Fibroblast of skin of left biceps (primary cell): ENCODE results near the gene OSTC.
A peak's percentile ranks its signal among the peaks of the same experiment; 100 is the strongest.

ENCODE experiments used
- DNase-seq, 2 experiments: peaks; one replicate each; pipeline ENCODE4 v3.0.0-alpha.2; 2013; ENCODE audit warnings: low read depth in 2 of 2

The OSTC gene

DNA sequence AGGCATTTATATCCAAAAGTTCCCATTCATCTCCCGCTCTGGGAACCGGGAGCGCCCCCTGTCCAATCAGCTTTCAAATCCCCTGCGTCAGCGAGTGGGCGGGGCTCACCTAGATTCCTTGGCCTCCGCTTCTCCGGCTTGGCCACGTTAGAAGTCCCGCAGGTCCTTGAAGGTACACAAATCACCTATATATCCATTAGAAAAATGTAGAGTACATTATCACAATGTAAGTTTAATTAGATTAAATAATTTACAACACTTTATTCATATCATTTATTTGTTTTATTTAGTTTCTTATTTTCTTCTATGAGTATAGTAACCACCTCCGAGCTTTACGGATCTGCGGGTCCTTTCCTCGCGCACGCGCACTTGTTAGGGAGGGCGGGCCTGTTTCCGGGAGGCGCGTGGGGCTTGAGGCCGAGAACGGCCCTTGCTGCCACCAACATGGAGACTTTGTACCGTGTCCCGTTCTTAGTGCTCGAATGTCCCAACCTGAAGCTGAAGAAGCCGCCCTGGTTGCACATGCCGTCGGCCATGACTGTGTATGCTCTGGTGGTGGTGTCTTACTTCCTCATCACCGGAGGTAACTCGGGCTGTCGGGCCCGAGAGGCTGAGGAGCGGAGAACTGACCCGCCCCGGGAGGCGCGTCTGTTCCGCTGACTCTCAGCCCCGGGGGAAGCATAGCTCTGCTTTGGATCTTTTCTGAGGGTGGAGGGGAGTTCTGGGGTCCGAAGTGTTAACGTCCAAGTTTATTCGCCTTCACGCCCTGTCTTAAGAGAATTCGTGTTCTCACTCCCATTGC is at the start of gene OSTC:
Gene OSTC (plus strand): TSS at position 388 of the 802 bp plus-strand sequence. CDS start 57 bp downstream, at position 445.
- DNase-seq: peak; percentile 94 to 96

DNA sequence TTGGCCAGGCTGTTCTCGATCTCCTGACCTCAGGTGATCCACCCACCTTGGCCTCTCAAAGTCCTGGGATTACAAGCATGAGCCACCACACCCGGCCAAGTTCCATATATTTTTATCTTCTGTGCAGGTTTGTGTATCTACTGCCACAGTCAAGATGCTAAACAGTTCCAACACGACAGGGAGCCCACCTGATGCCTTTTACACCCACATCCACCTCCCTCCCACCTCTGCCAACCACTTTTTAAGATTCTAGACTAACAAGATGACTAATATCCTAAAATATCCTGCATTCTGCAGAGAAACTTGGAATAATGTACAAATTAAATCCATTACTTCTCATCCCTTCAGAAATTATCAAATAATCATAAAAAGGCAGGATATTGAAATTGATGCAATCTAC is 49.3 kb upstream of the OSTC start:
- no peak for DNase-seq

DNA sequence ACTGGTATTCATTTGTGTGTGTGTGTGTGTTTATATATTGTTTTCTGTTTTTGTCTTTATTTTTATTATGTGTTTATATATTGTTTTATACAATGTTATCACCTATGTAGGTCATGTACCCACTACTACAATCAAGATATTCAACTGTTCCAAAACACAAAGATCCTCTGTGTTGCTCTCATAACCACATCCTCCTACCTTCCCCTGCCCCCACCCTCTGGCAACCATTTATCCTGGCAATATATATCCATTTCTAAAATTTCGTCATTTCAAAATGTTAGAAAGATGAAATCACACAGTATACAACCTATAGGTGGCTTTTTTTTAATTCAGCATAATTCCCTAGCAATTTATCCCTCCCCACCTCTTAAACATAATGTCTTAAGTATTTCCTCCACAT is 48.9 kb upstream of the OSTC start:
- DNase-seq: no peak

DNA sequence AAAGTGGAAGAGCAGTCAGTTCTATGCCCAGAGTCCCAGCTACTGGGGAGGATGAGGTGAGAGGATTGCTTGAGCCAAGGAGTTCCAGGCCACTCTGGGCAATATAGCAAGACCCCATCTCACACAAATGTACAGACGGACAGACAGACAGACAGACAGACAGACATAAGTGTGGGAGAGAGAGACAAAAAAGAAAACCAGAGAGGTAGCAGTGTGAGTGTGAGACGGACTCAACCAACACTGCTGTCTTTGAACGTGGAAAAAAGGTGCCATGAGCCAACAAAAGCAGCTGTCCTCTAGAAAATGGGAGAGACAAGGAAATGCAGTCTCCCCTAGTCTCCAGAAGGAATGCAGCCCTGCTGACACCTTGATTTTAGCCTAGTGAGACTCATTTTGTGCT is 48.2 kb upstream of the OSTC start:
- DNase-seq: no peak

DNA sequence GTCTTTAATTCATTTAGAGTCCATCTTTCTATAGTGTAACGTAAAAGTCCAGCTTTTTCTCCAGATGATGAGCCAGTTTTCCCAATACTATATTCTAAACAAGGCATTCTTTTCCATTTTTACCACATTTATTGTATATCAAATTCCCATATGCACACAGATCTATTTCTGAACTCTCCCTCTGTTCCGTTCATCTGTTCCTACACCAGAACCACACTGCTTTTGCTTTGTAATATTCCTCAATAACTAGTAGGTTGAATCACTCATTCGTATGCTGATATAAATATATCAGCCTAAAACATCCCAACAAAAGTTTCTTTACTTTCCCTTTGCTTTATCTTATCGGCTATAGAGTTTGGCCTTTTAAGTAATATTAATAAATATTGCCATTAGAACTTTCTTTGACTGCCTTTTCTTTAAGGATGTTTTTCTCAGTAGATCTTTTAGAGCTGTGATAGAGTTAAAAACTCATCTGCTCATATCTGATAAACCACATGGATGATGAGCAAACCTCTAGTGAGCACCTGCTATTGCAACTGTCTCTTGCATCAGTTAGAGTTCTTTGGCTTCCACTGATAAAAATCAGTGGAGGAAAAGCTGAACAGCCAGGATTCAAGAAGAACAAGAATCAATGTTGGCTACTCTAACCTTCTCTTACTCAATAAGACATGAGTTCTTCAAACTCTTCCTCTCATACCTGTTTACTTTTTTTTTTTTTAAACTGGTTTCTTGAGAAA is 43.2 kb upstream of the OSTC start:
- no peak for DNase-seq

DNA sequence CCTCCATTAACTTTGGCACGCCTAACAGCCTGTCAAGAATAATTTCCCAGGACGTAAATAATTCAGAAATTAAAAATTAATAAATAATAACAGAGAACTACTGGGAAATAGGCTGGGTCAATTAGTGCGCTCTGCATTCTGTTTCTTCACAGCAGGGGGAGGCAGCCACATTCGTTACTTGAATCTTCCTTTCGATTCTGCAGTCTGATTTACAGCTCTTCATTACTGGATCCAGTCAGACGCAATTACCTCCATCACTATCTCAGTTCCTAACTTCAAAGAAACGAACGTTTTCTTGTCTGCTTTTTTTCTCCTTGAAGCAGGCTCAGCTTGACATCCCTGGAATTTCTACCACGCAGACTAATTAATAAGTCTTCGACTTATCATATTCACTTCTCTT is 39.0 kb upstream of the OSTC start:
- DNase-seq: no peak

DNA sequence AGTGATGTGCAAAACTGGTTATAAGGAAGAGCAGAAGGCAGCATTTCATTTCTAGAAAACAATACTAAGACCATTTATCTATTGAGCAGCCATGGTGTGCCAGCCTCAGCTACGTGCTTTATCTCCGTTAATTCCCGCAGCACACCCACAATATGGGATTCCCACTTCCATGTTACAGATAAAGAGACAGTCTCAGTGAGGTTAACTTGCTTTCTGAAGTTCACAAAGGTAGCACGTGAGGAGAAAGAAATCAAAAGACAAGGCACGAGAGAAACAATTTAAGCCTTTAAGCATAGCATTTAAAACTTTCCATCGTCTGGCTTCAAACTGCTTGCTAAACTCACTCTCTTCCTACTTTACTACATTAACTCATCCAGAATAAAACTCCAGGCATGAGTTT is 38.0 kb upstream of the OSTC start:
- DNase-seq: no peak

DNA sequence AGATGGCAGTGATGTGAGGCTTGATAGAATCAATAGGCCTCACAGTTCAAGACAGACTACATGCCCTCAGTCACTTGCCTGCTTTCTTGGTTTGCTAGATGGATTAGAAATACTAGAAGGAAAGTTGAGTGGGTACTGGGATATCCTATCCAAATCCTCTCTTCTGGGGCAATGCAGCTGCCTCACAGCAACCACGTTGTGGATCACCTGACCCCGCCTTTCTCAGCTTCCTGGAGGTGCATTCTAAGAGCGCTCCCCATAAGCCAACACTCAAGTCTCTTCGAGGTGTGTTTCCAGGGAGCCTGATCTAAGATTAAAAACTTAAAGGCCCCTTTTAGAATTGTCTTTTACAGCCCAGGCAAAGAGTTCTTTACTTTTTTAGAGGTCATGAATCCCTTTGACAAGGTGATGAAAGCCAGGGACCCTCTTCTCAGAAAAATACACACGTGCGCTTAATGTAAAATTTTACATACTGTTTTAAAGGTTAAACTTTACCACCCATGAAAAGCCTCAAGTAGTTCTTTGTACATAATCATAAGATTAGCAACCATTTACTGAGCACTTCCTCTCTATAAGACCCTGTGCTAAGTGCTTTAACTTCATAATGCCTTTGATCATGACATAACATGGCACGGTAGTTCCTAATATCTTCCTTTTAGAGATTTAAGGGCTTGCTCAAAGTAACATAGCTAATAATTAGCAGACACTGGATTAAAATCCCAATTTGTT is 30.9 kb upstream of the OSTC start:
- DNase-seq: no peak

DNA sequence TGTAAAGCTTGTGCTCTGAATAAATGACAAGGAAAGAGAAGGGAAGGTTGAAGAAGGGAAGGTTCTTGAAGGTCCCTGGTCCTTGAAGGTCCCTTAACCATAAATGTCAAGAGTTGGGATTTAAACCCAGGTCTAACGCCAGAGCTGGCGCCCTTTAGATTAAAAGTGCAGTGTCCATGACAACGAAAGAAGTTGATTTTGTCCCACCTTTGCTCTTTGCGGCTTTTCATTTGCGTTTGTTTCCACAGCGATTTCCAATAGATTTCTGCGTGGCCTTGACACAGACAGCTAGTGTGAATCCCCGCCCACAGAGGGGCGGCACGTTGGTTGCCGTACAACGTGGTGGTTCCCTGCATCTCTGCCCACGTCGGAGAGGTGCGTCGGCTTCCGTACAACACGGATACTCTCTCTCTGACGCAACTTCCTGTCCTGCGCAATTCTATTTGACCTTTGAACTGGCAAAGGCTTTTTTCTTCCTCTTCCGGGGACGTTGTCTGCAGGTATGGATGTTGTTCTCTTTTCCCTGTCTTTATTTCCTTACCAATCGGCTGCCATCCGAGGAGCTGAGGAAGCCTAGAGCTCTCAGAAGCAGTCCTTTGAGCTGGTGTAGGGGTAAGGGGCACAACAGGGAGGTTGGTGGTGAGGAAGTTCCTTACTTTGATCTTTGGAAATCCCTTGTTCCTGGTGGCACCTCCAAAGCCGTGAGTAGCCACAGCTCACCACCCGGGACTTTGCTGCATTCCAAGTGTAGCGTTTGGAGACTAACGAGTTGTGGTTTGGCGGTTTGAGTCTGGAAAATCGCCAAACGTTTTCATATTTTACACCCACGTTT is 30.1 kb upstream of the OSTC start, which contains the start of gene RPL34:
Gene RPL34 (plus strand): TSS at position 476 of the 832 bp plus-strand sequence. CDS start 1,384 bp downstream, outside the sequence.
- peak; percentile 96 to 97 for DNase-seq

DNA sequence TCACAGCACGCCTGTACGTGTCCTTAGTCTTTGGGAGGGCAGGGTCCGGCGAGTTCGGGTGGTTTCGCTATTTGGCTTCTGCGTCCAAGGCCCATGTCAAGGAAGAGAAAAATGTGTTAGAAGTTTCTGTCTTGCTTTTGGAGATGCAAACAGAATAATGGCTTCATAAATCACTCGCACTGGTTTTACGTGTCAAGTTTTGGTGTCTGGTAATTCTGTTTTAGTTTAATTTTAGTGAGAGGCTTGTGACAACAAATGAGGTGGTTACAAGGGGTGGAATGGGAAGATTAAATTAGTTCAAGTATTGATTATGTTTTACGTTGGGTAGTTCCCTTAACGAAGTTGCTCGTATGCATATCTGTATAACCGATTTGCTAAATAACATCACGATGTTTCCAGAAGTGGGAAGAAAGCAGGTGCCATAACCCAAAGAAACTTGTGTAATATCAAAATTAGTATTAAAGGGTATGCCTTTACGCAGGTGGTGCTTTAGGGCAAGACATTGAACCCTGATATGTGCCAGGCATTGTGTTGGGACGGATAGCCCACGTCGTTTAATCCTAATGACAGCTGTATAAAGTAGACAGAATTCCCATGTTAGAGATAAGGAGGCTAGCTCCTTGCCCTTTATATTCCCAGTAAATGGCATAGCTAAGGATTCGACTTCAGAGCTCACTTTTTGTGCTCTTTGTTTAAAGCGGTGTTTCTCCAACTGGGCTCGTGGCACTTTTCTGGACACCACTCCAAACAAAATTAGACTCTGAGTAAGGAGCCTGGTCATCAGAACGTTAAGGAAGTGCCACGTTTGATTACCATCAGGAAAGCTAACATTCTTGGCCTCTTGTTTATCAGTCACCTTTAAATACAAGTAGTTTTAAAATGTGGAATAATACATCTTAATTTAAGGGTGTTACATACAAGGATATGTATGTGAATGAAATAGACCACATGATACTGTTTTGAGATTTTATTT is 29.2 kb upstream of the OSTC start:
- DNase-seq: no peak

DNA sequence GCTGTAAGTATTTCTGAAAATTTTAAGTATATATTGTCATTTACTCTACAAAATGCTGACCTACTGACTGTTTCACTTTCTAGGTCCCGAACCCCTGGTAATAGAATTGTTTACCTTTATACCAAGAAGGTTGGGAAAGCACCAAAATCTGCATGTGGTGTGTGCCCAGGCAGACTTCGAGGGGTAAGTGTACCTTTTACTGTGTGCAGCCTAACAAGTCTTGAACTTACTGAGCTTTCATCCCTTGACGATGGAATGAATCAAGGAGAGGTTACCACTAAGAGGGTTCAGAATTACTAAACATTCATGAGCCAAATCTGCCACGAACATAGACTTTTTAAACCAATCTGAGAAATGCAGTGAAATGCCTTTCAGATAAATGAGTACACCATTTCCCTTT is 28.4 kb upstream of the OSTC start:
- no peak for DNase-seq

DNA sequence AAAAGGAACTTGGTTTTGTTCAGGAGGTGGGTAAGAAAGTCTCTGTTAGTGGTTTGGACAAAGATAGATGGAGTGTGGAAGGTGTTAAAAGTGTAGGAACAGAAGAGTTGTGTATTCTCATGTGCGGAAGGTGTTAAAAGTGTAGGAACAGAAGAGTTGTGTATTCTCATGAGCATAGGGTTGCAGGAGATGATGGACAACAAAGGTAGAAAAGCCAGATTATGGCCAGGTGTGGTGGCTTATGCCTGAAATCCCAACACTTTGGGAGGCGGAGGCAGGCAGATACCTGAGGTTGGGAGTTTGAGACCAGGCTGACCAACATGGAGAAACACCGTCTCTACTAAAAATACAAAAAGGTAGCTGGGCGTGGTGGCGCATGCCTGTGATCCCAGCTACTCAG is 27.6 kb upstream of the OSTC start:
- no peak for DNase-seq

DNA sequence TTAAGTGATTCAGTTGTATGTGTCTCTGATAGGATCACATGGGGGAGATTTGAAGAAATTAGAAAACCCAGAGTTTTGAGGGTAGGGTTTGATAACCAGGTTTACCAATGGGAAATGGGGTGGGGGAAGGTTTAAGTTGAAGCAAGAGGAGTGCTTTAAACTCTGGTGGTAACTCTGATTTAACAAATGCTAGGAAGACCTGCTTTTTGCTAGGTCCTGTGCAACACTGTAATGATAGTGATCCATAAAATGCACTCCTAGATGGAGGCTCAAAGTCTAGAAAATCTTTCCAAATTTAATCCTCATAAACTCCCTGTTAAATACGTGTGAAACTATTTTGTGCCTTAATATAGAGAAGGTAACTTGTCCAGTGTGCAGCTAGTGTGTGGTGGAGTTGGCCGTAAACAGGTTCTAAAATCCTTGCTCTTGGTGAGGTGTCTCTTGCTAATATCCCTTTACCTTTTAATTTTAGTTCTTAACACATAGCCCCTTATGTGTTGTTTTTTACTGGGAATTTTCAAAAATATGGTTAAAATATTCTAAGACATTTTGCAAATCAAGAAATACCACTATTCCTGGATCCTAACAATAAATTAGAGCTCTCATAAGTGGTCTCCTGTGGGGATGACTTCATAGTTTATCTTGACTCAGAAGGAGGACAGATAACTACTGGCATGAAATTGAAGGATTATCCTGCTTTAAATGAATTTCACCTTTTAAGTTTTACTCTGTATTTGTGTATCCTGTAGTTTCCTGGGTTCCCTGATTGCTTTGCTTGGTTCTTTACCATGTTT is 25.9 kb upstream of the OSTC start:
- DNase-seq: no peak

DNA sequence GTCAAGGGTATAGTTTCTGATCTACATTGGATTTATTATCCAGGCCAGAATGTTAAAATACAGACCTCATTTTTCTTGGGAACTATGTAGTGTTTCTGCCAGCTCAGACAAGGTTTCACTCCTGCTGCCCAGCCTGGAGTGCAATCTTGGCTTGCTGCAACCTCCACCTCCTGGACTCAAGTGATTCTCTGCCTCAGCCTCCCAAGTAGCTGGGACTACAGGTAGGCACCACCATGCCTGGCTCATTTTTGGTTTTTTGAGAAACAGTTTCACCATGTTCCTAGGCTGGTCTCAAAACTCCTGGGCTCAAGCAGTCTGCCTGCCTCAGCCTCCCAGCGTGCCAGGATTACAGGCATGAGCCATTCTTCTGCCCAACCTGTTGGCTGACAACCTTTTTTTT is 24.3 kb upstream of the OSTC start:
- no peak for DNase-seq

DNA sequence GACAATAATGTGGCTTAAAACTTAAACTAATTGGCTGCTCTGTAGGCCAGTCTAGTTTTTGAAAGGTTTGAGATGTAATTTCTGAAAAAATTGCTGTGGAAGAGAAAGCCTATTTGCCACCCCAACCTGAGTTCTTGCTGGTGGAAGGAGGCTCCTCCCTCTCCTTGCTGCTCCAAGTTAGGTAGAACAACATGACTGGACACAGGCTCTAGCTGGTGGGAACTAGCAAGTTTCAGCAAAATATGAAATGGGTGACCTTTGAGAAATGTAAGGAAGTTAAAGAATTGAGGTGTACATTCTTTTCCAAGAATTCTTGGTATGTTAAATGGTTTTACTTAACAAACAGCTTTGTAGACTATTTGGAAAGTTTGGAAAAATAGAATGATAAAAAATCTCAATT is 22.0 kb upstream of the OSTC start:
- DNase-seq: no peak

DNA sequence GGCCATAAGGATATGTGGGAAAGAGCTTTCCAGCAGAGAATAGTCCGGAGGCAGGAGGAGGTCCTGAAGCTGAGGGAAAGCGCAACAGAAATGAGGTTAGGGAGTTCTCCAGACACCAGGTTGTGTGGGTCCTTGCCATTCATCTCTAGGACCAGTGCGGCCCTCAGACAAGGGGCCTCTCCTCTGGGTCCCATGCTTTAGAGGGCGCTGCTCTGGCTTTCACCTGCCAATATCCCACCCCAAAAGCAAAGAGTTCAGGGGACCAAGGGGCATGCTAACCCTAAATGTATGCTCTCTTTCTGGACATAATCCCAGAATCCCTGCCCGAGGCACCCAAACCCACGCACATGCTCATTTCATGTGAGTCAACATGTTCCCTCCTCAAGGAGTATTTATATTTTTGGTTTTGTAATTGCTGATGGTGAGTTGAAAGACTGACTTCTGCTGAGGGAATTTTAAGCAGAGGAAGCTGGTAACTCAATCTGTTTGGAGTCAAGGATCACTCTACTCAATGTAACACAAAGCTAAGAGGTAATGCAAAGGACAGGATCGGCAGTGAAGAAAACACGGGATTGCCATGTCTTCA is 15.2 kb upstream of the OSTC start:
- DNase-seq: no peak

DNA sequence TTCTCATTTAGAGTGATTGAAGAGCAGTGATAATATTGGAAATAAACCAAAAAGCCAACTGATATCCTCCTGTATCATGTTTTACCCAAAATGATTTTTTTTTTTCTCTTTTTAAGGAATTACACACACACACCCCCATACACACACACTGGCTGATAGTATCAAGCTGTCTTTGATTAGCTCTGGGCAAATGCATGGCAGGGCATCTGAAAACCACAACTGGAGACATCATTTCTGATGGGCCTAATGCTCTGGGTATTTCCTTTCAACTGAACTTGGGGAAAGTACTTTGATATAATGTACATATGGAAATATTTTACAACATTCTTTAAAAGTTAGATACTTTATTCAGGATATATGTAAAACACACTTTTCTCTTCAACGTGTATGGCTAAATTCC is 14.2 kb upstream of the OSTC start:
- peak; percentile 58 to 70 for DNase-seq

DNA sequence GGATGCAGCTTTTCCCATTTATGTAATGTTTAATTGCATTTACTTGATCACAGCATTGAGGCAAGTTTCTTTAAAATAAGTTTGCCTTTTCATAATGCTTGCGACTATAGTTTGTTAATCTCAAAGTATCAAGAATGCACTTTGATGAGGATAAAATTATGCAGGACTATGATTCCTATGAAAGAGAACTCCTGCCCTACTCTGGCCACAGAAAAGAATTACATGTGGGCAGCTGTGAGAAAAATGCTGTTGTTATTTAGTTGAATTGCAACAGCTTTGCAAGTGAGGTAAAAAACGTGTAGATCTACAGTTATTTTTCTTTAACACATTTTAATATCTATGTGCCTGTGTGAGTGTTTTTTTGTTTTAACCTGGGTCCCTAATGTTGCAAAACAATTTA is 12.5 kb upstream of the OSTC start:
- DNase-seq: no peak

DNA sequence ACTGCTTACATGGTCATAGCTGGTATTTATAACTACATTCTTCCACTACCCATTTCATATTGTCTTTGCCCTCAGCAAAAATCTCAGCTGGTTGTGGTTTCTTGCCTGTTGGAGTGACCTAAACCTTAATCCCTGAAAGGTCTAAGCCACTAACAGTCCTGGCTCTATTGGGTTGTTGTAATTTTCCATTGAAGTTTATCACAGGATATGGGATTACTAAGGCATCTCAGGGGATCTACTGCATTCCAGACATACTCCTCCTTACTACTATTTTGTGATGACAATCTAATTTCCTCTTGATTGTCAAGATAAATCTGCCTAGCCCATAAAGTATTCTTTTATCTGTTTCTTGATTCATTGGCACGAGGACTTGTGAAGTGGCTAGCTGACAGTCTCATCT is 6.2 kb upstream of the OSTC start:
- peak; percentile 39 for DNase-seq
